WTC11 (cell line): ENCODE data around the gene ZNF689. TPM values are rescaled to one million over a fixed set of nuclear protein-coding genes. Genes with fewer than 3 reads are reported as not detected.

Experiments used
- CTCF ChIP-seq: fragments of 200-600 bp; IDR thresholded peaks from 2 replicates; pipeline ENCODE4 v1.8.0; 2022; ENCODE audit warnings: antibody characterized with exemption
- ERG ChIP-seq: fragments of 250-450 bp; sonication (Bioruptor Pico); IDR thresholded peaks from 2 replicates; pipeline ENCODE4 v1.8.0; 2021; ENCODE audit warnings: mild to moderate bottlenecking
- FOXK1 ChIP-seq: sonication (generic); formaldehyde crosslinking; IDR thresholded peaks from 2 replicates; pipeline ENCODE4 v1.8.0; 2022; ENCODE audit warnings: mild to moderate bottlenecking, moderate library complexity, missing genetic modification reagents
- FOXP4 ChIP-seq: sonication (generic); formaldehyde crosslinking; IDR thresholded peaks from 2 replicates; pipeline ENCODE4 v1.8.0; 2022; ENCODE audit warnings: mild to moderate bottlenecking, missing genetic modification reagents
- GABPB1 ChIP-seq: sonication (generic); formaldehyde crosslinking; IDR thresholded peaks from 2 replicates; pipeline ENCODE4 v1.8.1; 2023; ENCODE audit warnings: mild to moderate bottlenecking, missing genetic modification reagents
- HMGXB4 ChIP-seq: sonication (generic); formaldehyde crosslinking; IDR thresholded peaks from 2 replicates; pipeline ENCODE4 v1.8.1; 2023; ENCODE audit warnings: mild to moderate bottlenecking, moderate library complexity, missing genetic modification reagents
- MYBL2 ChIP-seq: sonication (generic); formaldehyde crosslinking; IDR thresholded peaks from 2 replicates; pipeline ENCODE4 v1.8.1; 2023; ENCODE audit warnings: mild to moderate bottlenecking, moderate library complexity, missing genetic modification reagents
- NFYB ChIP-seq: sonication (generic); formaldehyde crosslinking; conservative IDR thresholded peaks from 2 replicates; pipeline ENCODE4 v1.8.0; 2022; ENCODE audit warnings: low read depth, missing genetic modification reagents
- PRDM15 ChIP-seq: sonication (generic); formaldehyde crosslinking; IDR thresholded peaks from 2 replicates; pipeline ENCODE4 v1.8.0; 2022; ENCODE audit warnings: missing genetic modification reagents
- PRRX2 ChIP-seq: fragments of 250-450 bp; sonication (Bioruptor Pico); IDR thresholded peaks from 2 replicates; pipeline ENCODE4 v1.8.0; 2021; ENCODE audit warnings: mild to moderate bottlenecking
- RORB ChIP-seq: fragments of 250-450 bp; sonication (Bioruptor Pico); IDR thresholded peaks from 2 replicates; pipeline ENCODE4 v1.9.0; 2021; ENCODE audit warnings: mild to moderate bottlenecking
- SMAD3 ChIP-seq: sonication (generic); formaldehyde crosslinking; IDR thresholded peaks from 2 replicates; pipeline ENCODE4 v1.8.0; 2022; ENCODE audit warnings: missing genetic modification reagents, mild to moderate bottlenecking, borderline replicate concordance
- SP1 ChIP-seq: sonication (generic); formaldehyde crosslinking; conservative IDR thresholded peaks from 2 replicates; pipeline ENCODE4 v1.8.1; 2022; ENCODE audit warnings: missing genetic modification reagents
- USF1 ChIP-seq: sonication (generic); formaldehyde crosslinking; IDR thresholded peaks from 2 replicates; pipeline ENCODE4 v1.8.0; 2022; ENCODE audit warnings: mild to moderate bottlenecking, missing genetic modification reagents
- ZMAT4 ChIP-seq: fragments of 250-450 bp; sonication (Bioruptor Pico); IDR thresholded peaks from 2 replicates; pipeline ENCODE4 v1.9.0; 2021; ENCODE audit warnings: mild to moderate bottlenecking
- ZNF219 ChIP-seq: sonication (generic); formaldehyde crosslinking; IDR thresholded peaks from 2 replicates; pipeline ENCODE4 v1.8.0; 2023; ENCODE audit warnings: missing genetic modification reagents, mild to moderate bottlenecking, borderline replicate concordance
- ZNF232 ChIP-seq: sonication (generic); formaldehyde crosslinking; IDR thresholded peaks from 2 replicates; pipeline ENCODE4 v1.8.0; 2022; ENCODE audit warnings: mild to moderate bottlenecking, missing genetic modification reagents
- ZNF263 ChIP-seq: sonication (generic); formaldehyde crosslinking; IDR thresholded peaks from 2 replicates; pipeline ENCODE4 v1.8.1; 2022; ENCODE audit warnings: low read depth, mild to moderate bottlenecking, moderate library complexity, missing genetic modification reagents
- ZNF423 ChIP-seq: fragments of 250-450 bp; sonication (Bioruptor Pico); IDR thresholded peaks from 2 replicates; pipeline ENCODE4 v2.1.2; 2022; ENCODE audit warnings: mild to moderate bottlenecking, moderate library complexity
- ZSCAN18 ChIP-seq: fragments of 250-450 bp; sonication (Bioruptor Pico); IDR thresholded peaks from 2 replicates; pipeline ENCODE4 v2.1.2; 2022; ENCODE audit warnings: mild to moderate bottlenecking, moderate library complexity
- total RNA-seq: library from RNA; stranded (reverse); gene quantifications from 3 replicates; pipeline ENCODE4 v1.2.3, GENCODE V29; 2021

Gene ZNF689
- total RNA-seq, 1 experiment from 2014 or later: 13.2 TPM

- TF ChIP-seq ZSCAN18 (CRISPR knock-in tag): no peak
- TF ChIP-seq ZNF232 (CRISPR knock-in tag): no peak
- peak; percentile 71; the same call in 1 of the 2 replicates for TF ChIP-seq ERG (CRISPR knock-in tag)
- peak; percentile 64; the same call in 1 of the 2 replicates for TF ChIP-seq NFYB (CRISPR knock-in tag)
- peak; percentile 61 for TF ChIP-seq FOXK1
- TF ChIP-seq HMGXB4: no peak
- TF ChIP-seq FOXP4 (CRISPR knock-in tag): peak; percentile 67
- TF ChIP-seq PRDM15: no peak
- TF ChIP-seq SMAD3 (CRISPR knock-in tag): no peak
- no peak for TF ChIP-seq ZMAT4 (CRISPR knock-in tag)
- TF ChIP-seq ZNF263 (CRISPR knock-in tag): peak; percentile 62; the same call in 1 of the 2 replicates
- peak; percentile 95 for TF ChIP-seq SP1 (CRISPR knock-in tag)
- peak; percentile 80 for TF ChIP-seq GABPB1 (CRISPR knock-in tag)
- 0 out of 2 replicates have a peak, but pooled peaks have one; percentile 17 for TF ChIP-seq ZNF423 (CRISPR knock-in tag)
- peak; percentile 47; the same call in 1 of the 2 replicates for TF ChIP-seq USF1
- no peak; the same call in 1 of the 2 replicates for TF ChIP-seq ZNF219 (CRISPR knock-in tag)
- 0 out of 2 replicates have a peak, but pooled peaks have one; percentile 77 for TF ChIP-seq PRRX2 (CRISPR knock-in tag)
- TF ChIP-seq CTCF: peak; percentile 62; the same call in 1 of the 2 replicates
- TF ChIP-seq MYBL2 (CRISPR knock-in tag): 0 out of 2 replicates have a peak, but pooled peaks have one; percentile 20
- TF ChIP-seq RORB (CRISPR knock-in tag): no peak
Measured at GRCh38 chr16:30657866-30658730, 47.9 kb upstream of the ZNF689 start, which contains the start of gene FBRS (continued).
